EL (cell line): ENCODE results near the gene CCDC90B.
"Not testable (repeated sequence)": the region's sequence is repeated elsewhere in the genome, so short reads cannot be mapped to it uniquely, and the experiment has no call there.

Source experiments
- DNase-seq: peaks from one replicate; pipeline ENCODE4 v3.0.0-alpha.2; 2016

CCDC90B gene, protein sequence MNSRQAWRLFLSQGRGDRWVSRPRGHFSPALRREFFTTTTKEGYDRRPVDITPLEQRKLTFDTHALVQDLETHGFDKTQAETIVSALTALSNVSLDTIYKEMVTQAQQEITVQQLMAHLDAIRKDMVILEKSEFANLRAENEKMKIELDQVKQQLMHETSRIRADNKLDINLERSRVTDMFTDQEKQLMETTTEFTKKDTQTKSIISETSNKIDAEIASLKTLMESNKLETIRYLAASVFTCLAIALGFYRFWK

GRCh38 chr11:83285771-83286528, at the start of gene CCDC90B:
Gene CCDC90B (minus strand): TSS chr11:83286367. CDS start chr11:83285972, 395 bp downstream.
- DNase-seq: peak; percentile 98

- DNase-seq: no peak
These were observed 49.4 kb upstream of the CCDC90B start for GRCh38 chr11:83335446-83336070.

DNA sequence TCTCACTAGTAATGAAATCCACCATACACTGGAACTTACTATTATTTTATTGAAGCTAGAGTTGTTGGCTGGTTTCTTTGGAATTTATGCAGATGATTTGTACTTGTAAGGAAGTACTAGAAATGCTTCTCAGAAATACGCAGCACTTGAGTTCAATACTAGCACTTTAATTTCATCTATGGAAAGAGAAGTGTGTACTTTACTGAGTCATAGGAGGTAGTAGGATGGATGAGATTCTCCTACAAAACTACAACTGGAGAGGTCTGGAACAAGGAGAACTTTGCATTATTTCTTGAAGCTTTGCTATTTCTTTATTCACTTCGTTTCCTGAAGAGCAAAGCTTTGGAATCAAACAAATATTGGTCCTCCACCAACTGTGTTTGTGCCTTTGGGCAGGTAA, 44.1 kb upstream of the CCDC90B start:
- DNase-seq: no peak

DNA sequence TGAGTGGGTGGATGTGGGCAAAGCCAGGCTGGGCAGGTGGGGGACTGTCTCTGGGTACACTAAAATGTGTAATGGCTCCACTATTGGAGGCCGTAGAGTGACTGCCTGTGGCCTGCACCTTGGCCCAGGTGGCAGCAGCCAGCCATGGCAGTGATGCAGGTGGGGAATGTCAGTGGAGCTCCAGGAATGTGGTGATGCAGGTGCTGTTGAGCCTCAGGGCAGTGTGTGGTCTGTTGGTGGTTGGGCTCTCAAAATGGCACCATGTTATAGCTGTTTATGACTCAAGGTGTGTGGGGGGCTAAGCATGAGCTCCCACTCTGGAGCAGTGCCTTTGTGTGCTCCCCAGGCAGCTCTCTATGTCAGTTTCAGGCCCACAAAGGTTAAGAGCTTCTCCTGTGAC, 40.2 kb upstream of the CCDC90B start:
- DNase-seq: no peak

- no peak for DNase-seq
These were observed 33.2 kb upstream of the CCDC90B start for GRCh38 chr11:83319346-83319745.

GRCh38 chr11:83318931-83319330, 32.8 kb upstream of the CCDC90B start:
- no peak for DNase-seq

DNA sequence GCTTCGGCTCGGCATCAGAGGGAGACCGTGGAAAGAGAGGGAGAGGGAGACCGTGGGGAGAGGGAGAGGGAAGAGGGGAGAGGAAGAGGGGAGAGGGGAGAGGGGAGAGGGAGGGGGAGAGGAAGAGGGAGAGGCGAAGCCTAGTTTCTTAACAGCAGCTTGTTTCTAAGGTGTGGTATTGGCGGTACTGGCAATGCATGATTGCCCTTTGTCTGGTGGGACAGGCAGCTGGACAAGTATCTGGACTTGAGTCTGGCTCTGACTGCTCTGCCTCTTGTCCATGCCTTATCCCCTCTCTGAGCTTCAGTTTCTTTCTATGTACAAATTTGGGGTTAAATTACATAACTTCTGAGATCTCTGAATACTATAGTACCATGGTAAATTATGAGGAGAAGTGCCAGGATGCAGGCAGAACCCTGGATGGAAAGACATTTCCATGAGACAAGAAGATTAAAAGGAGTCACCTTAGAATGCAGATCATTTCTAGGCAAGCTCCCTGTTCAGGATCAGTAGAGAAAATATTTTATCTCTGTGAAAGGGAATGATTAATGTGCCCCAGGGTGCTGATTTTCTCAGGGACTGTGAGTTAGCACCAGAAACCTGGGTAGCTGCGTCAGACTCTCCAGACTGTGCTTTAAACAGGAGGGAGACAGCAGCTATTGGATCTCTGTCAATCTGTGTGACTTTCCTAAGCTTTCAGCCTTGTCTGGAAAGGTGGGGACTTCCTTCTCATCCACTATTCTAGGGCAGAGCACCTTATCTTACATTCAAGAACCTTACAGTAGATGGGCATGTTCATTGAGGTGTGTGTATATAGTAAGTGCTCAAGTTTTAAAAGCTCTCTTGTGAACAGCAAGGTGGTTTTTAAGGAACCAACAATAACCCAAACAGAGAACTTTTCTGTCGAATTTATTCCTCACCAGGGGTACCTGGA, 31.9 kb upstream of the CCDC90B start:
- DNase-seq: no peak

- not testable (repeated sequence) for DNase-seq
These were observed 30.7 kb upstream of the CCDC90B start for GRCh38 chr11:83316897-83317268.

GRCh38 chr11:83316143-83316896, 30.2 kb upstream of the CCDC90B start:
- not testable (repeated sequence) for DNase-seq

DNA sequence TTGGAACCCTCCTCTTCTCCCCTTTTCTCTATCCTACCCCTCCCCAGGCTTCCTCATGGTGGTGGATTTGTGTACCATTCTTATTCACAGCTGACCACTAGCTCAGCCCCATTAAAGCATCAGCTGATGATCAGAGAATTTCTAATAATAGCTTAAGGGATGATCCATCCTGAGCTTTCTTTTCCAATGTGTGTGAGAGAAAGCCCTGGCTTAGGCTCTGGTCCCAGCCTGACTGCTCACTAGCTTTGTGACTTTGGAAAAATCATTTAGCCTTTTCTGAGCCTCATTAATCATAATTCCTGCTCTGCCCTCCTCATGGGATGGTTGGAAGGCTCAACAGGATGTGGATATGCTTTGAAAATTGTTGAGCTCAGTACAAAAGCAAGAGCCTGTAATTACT, 26.3 kb upstream of the CCDC90B start:
- DNase-seq: no peak

DNA sequence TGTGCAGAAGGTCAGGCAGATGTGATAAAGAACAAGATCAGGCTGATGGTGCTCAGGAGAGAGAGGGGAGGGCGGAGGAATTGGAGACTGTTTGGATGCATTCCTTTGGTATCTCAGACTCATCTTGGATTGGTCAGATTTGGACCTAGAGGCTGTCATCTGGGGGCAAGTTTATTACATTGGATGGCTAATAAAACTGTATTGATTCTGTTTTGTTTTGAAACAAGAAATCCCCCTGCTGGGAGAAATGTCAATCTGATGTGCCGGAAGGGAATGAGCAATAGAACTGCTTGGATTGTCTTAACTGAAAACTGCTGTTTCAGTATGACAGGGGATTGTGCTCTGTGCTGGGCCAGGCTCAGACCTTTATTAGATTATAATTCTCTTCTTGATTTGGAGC, 25.5 kb upstream of the CCDC90B start:
- DNase-seq: no peak

DNA sequence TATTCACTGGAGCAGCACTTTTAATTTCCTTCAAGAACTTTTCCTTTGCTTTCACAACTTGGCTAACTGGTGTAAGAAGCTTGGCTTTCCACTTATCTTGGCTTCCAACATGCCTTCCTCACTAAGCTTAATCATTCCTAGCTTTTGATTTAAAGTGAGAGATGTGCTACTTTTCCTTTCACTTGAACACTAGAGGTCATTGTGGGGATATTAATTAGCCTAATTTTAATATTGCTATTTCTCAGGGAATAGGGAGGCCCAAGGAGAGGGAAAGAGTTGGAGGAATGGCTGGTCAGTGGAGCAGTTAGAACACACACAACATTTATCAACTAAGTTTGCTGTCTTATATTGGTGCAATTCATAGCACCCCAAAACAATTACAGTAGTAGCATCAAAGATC, 24.6 kb upstream of the CCDC90B start:
- DNase-seq: no peak

DNA sequence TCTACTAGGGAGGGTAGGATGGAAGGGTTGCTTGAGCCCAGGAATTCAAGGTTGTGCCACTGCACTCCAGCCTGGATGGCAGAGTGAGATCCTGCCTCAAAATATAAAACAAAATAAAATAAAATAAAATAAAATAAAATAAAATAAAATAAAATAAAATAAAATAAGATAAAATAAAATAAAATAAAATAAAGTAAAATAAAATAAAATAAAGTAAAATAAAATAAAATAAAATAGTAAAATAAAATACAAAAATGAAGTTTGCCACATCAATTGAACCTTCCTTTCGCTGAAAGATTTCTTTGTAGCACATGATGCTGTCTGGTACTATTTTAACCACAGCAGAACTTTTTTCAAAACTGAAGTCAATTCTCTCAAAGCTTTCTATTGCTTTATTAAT, 22.4 kb upstream of the CCDC90B start:
- DNase-seq: not testable (repeated sequence)

DNA sequence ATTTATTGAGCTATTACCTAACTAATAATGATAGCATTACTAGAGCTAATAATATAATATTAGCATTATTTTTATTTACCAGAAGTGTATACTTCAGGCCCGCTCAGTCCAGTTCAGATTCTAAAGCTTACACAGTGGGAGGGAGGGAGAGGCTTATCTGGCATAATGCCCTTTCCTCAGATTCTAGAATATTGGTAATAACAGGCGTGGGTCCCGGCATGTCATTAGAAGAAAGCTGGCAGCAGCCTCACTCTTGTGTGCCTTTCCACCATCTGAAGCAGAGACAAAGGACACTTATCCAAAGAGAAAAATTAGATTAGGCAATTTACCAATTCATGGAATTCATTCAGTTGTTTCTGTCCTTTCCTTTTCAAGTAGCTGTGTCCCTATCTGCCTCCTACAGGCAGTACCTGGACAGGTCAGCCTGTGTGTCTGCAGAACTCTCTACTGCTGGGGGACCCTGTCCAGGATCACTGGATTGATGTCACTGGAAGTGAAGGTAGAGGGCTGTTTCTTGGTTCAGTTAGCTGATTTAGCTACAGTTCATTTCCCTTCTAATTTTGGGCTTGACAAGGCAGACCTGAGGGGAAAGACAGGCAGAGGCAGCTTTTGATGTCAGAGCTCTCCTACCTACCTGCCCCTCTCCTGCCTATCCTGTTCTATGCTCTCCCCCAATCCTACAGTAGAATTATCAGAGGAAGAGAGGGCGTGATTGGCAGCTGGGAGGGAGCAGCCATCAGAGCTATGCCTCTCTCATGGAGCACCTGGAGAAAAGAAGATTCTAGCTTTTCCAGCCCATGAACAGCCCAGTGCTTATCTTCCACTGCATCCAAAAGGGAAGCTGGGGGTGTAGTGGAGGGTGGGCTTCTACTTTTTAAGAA, 20.3 kb upstream of the CCDC90B start:
- DNase-seq: no peak

GRCh38 chr11:83303316-83303715, 17.1 kb upstream of the CCDC90B start:
- no peak for DNase-seq

DNA sequence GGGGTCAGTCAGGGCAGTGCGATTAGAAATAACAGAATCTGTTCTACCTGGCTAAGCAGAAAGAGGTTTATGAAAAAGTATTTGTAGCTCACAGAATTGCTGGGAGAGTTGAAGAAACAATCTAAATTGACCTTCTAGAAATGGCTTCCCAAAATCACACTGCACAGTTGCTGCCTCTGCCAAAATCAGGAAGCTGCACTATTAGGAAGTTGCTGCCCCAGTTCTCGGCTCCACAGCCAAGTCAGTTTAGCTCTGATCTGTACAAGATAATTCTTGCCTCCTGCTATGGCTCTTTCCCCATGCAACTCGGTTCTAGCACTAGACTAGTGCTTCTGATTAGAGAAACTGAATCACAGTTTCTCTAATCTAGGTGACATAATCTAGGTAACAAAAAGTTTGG, 16.0 kb upstream of the CCDC90B start:
- DNase-seq: no peak

GRCh38 chr11:83299681-83300080, 13.5 kb upstream of the CCDC90B start:
- DNase-seq: no peak

- no peak for DNase-seq
These were observed 8.0 kb upstream of the CCDC90B start for GRCh38 chr11:83294208-83294607.

DNA sequence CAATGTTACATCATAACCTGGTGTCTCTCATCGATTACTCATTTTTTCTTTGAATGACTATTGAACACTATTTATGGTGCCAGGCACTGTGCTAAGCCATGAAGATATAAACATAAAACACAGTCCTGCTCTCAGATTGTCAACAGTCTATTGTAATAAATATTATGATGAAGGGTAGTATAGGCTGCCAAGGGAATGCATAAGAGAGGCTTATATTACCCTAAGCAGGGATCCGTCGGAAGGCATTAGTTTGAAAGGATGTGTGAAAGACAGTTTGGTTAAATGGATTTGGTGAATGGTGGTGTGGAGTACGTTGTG, 7.2 kb upstream of the CCDC90B start:
- no peak for DNase-seq

DNA sequence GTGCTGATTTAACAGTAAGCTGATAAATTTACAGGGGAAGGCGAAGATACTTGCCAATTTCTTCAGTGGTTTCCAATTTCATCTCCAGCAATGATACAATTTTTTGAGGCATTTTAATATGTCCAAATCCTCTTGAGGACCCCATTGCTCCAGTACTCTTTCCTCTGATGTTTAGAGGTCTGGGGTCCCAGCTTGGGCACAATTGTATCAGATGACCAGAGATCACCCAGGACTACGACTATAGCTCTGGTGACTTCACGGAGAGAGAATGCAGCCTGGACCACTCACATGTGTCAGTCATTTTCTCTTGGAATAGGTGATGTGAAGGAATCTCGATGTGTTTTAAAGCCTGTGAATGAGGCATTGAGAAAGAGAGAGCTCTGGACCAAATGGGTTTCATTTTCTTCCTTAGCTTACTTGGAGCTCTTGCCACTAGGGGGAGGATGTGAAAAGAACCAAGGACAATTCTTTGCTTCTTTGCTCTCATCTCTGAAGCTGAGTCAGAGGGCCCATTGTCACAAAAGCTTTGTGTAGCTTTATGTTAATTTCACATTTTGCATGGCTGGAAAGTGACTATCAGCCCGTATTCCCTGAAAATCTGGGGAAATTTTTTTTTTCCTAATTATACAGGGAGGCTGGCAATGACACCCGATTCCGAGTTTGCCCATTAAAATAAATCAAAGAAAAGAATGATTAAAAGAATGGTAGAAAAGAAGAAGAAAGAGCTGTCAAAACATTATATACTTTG, 6.7 kb upstream of the CCDC90B start:
- DNase-seq: peak; percentile 67

DNA sequence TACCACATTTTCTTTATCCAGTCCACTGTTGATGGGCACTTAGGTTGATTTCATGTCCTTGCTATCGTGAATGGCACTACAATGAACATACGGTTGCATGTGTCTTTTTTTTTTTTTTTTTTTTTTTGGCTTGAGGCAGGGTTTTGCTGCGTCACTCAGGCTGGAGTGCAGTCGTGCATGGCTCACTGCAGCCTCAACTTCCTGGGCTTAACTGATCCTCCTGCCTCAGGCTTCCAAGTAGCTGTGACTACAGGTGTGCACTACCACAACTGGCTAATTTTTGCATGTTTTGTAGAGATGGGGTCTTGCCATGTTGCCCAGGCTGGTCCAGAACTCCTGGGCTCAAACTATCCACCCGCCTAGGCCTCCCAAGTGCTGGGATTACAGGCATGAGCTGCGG, 1.5 kb upstream of the CCDC90B start:
- no peak for DNase-seq
